CD4-positive, alpha-beta T cell (primary cell): Measurements from ENCODE around the gene SPOP. TPM values are rescaled to one million over a fixed set of nuclear protein-coding genes. Genes with fewer than 3 reads are reported as not detected.

ENCODE experiments used
- ATAC-seq: fragments of 200-7000 bp; cut with Tn5 transposase; one replicate; pipeline ENCODE4 v1.10.0; 2022; ENCODE audit warnings: mild to moderate bottlenecking; ENCODE audit not compliant: poor library complexity
- CTCF ChIA-PET: fragments of 350-600 bp; sonication (Branson Sonifier 250); formaldehyde crosslinking; loops from one replicate; lab custom pipeline; 2021; ENCODE audit warnings: antibody characterized with exemption, inconsistent platforms; lab: Charles Lee
- POLR2A ChIA-PET: fragments of 350-600 bp; sonication (Branson Sonifier 250); formaldehyde crosslinking; loops from one replicate; lab custom pipeline; 2021; ENCODE audit warnings: antibody characterized with exemption, inconsistent platforms; lab: Charles Lee
- DNase-seq, 14 experiments: peaks; one replicate each; pipeline ENCODE4 v3.0.0-alpha.2; 2013 to 2020; ENCODE audit warnings: mixed read lengths in 2 of 14
- H3K27ac ChIP-seq, 2 donors: one replicate each; pipeline versions ENCODE4 v1.5.1 to v1.7.0; 2013; ENCODE audit warnings: low read length in 2 of 2, low read depth in 1 of 2, mild to moderate bottlenecking in 1 of 2
- H3K27me3 ChIP-seq, 2 experiments: 1 replicate in 1 of 2; 2 replicates in 1 of 2; pipeline versions ENCODE4 v1.6.1 to v1.7.0; 2013; ENCODE audit warnings: low read length in 2 of 2, control low read depth in 1 of 2, mild to moderate bottlenecking in 1 of 2, moderate library complexity in 1 of 2; ENCODE audit not compliant: insufficient read depth in 2 of 2, control insufficient read depth in 1 of 2
- H3K36me3 ChIP-seq: one replicate; pipeline ENCODE4 v1.6.1; 2013; ENCODE audit warnings: low read length, control low read depth; ENCODE audit not compliant: insufficient read depth
- H3K4me1 ChIP-seq: one replicate; pipeline ENCODE4 v1.6.1; 2013; ENCODE audit warnings: low read length, control low read depth; ENCODE audit not compliant: insufficient read depth
- H3K4me3 ChIP-seq: one replicate; pipeline ENCODE4 v1.5.1; 2013; ENCODE audit warnings: mild to moderate bottlenecking, low read length, moderate library complexity
- H3K9me3 ChIP-seq, 2 experiments: 1 replicate in 1 of 2; 2 replicates in 1 of 2; pipeline versions ENCODE4 v1.6.1 to v1.7.0; 2013; ENCODE audit warnings: low read length in 2 of 2, mild to moderate bottlenecking in 2 of 2, control low read depth in 1 of 2, moderate library complexity in 1 of 2; ENCODE audit not compliant: control insufficient read depth in 1 of 2, insufficient read depth in 1 of 2
- H3K27ac Mint-ChIP-seq: one replicate; pipeline ENCODE4 v1.8.0; 2020; ENCODE audit warnings: mixed read lengths
- H3K27me3 Mint-ChIP-seq: one replicate; pipeline ENCODE4 v1.8.0; 2021; ENCODE audit warnings: mixed read lengths
- H3K36me3 Mint-ChIP-seq: one replicate; pipeline ENCODE4 v1.8.0; 2021; ENCODE audit warnings: low read depth, mixed read lengths
- H3K4me1 Mint-ChIP-seq: one replicate; pipeline ENCODE4 v1.8.0; 2021; ENCODE audit warnings: low read depth, mixed read lengths
- H3K4me3 Mint-ChIP-seq: one replicate; pipeline ENCODE4 v1.8.0; 2020; ENCODE audit warnings: mild to moderate bottlenecking, mixed read lengths
- H3K9me3 Mint-ChIP-seq: one replicate; pipeline ENCODE4 v1.8.0; 2020; ENCODE audit warnings: mixed read lengths
- intact Hi-C, 2 experiments: fragments of 100-400 bp; cut with DNase I in 1 of 2; cut with micrococcal nuclease in 1 of 2; formaldehyde crosslinking; loops; one replicate each; pipeline versions ENCODE4 v1.15.1 to v1.9.0; 2023 to 2025; cut with DNase I, micrococcal nuclease
- polyA plus RNA-seq, 2 donors: library from polyadenylated mRNA; unstranded; fragments of 120-200 nt; gene quantifications; one replicate each; pipeline ENCODE4 v1.2.1, GENCODE V29; 2013
- total RNA-seq, 174 experiments: library from RNA in 2 of 174; stranded (reverse) in 2 of 174; gene quantifications; one replicate each; pipeline ENCODE4 v1.2.3 and lab custom pipeline; 2021 to 2026
- TF ChIP-seq, protein P1 (sequence below): fragments of 200-600 bp; IDR thresholded peaks from one replicate; pipeline ENCODE4 v1.8.0; 2022; ENCODE audit warnings: antibody characterized with exemption, mild to moderate bottlenecking

Gene SPOP
- total RNA-seq (10 to 100 TPM; 38.7 to 41.5 TPM), total RNA-seq (lab: John Stamatoyannopoulos, UW) (49.9 to 115 (median 84.4) reads per million in 172 experiments)
- polyA plus RNA-seq (2013, experiment 1 of 2), result 44.7 TPM
- polyA plus RNA-seq (2013, experiment 2 of 2), result 57.4 TPM

DNA sequence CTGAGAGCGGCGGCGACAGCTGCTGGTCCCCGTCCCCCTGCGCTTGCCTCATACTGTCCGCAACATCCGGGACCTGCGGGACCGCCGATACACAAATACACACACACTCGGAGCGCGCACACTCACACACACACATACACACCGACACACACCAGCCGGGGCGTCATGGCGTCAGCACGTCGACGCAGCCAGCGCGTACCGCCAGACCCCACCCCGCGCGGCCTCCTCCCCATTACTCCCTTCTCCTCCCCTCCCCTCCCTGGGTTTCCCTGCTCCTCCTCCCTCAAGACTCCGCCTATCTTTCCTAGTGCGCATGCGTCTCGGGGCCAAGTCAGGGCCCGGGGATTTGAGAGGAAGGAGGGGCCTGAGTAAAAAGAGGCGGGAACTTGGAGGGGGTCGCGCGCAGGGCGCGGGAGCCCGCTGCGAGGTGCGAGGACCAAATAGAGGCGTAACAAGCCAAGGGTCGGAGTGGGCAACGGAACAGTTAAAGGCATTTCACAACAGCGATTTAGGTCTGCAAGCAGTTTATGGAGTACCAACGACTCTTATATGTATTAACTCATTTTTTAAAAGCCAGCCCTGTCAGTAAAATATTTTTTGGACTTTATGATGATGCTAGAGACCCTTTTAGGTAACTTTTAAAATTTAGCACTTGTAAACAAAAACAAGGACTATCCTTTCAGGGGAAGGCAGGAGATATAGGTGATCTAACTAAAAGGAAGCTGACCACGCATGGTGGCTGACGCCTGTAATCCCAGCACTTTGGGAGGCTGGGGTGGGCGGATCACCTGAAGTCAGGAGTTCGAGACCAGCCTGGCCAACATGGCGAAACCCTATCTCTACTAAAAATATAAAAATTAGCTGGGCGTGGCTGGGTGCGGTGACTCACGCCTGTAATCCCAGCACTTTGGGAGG lies at the start of gene SPOP:
SPOP (minus strand) TSS at position 165 of the 915 bp plus-strand sequence. CDS start 55,287 bp downstream, outside the sequence.
- CTCF ChIA-PET, result interaction anchor here (1.0 to 1.3 kb wide), 2 partner anchors 18 to 108 kb away, joined by 4 to 6 read pairs; no protein-coding TSS in a partner anchor
- intact Hi-C loops, result loop anchor here in 1 of 2 experiments (5.0 kb wide), 1 partner anchor 36 kb away; no protein-coding TSS in a partner anchor

DNA sequence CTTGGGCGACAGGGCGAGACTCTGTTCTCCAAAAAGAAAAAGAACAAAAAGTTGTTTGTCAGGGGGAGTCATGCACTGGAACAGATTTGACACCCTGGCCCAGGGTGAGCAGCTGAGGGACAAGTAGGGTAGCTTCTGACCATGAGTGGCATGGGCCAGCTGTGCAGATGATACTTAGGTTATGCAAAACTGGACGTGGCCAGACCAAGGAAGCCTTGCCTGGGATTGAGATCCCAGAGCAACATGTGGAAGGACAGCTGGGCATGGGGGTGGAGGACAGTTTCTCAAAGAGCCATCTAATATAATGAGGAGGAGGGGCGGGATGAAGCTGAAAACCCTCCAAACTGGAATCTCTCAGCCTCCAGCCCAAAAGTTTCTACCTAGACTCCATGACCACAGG lies 49.5 kb upstream of the SPOP start:
- H3K4me1 Mint-ChIP-seq, result peaks cover 63% of the 10 kb centered on the region
- H3K36me3 ChIP-seq, result peaks cover 94% of the 10 kb centered on the region
- POLR2A ChIA-PET, result interaction anchor here (1.1 kb wide), 1 partner anchor 12 kb away, joined by 3 read pairs; no protein-coding TSS in a partner anchor

More for the DNA sequence above, at the start of gene SPOP:
- peak within 1 kb of the TSS; percentile 86 for H3K4me3 ChIP-seq
- Mint-ChIP-seq H3K27ac (peak within 1 kb of the TSS; percentile 95), H3K4me3 (peak within 1 kb of the TSS; percentile 98), H3K4me1 (peaks cover 50% of the 10 kb centered on the region), H3K36me3 (peaks cover 47% of the 10 kb centered on the region), H3K9me3 (no peaks in the 10 kb centered on the region), H3K27me3 (peaks cover 5% of the 10 kb centered on the region)
- H3K27me3 ChIP-seq, result no peaks in the 10 kb centered on the region
- peaks cover 7% of the 10 kb centered on the region for H3K36me3 ChIP-seq
- H3K4me1 ChIP-seq, result peaks cover 29% of the 10 kb centered on the region
- DNase-seq, result peak; percentile 98 to 100 (median 99)
- H3K9me3 ChIP-seq, result no peaks in the 10 kb centered on the region
- POLR2A ChIA-PET, result interaction anchor here (0.8 to 1.5 kb wide), 11 partner anchors 9 to 271 kb away, joined by 3 to 16 read pairs (median 5); partner anchors contain the start of genes FAM117A, KAT7 and SLC35B1
- TF ChIP-seq, protein P1, sequence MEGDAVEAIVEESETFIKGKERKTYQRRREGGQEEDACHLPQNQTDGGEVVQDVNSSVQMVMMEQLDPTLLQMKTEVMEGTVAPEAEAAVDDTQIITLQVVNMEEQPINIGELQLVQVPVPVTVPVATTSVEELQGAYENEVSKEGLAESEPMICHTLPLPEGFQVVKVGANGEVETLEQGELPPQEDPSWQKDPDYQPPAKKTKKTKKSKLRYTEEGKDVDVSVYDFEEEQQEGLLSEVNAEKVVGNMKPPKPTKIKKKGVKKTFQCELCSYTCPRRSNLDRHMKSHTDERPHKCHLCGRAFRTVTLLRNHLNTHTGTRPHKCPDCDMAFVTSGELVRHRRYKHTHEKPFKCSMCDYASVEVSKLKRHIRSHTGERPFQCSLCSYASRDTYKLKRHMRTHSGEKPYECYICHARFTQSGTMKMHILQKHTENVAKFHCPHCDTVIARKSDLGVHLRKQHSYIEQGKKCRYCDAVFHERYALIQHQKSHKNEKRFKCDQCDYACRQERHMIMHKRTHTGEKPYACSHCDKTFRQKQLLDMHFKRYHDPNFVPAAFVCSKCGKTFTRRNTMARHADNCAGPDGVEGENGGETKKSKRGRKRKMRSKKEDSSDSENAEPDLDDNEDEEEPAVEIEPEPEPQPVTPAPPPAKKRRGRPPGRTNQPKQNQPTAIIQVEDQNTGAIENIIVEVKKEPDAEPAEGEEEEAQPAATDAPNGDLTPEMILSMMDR, result no peak
- ATAC-seq, result peak; percentile 88
- peak within 1 kb of the TSS; percentile 98 to 99 for H3K27ac ChIP-seq

More for the DNA sequence above, 49.5 kb upstream of the SPOP start:
- H3K27me3 ChIP-seq, result no peaks in the 10 kb centered on the region
- H3K9me3 ChIP-seq, result no peaks in the 10 kb centered on the region
- CTCF ChIA-PET, result interaction anchor here (2.0 kb wide), 1 partner anchor 157 kb away, joined by 5 read pairs; no protein-coding TSS in a partner anchor
- intact Hi-C loops, result no loop called here
- no peak overlapping the region for H3K4me3 Mint-ChIP-seq
- TF ChIP-seq, protein P1, result no peak
- peaks cover 66% of the 10 kb centered on the region for H3K4me1 ChIP-seq
- DNase-seq, result no peak
- H3K27ac Mint-ChIP-seq, result peak overlapping the region; percentile 27
- no peak overlapping the region for H3K4me3 ChIP-seq
- ATAC-seq, result no peak
- no peak overlapping the region for H3K27ac ChIP-seq
- peaks cover 88% of the 10 kb centered on the region for H3K36me3 Mint-ChIP-seq
- H3K27me3 Mint-ChIP-seq, result no peaks in the 10 kb centered on the region
- no peaks in the 10 kb centered on the region for H3K9me3 Mint-ChIP-seq
